SH-SY5Y (cell line): ENCODE data around the gene POLR2E.

Source experiments
- GATA2 ChIP-seq: IDR thresholded peaks from 2 replicates; pipeline ENCODE4 v1.6.1; 2011; ENCODE audit warnings: mild to moderate bottlenecking, low read depth, low read length
- GATA3 ChIP-seq: IDR thresholded peaks from 2 replicates; pipeline ENCODE4 v1.6.1; 2011; ENCODE audit warnings: low read depth, mild to moderate bottlenecking, low read length, moderate library complexity

- TF ChIP-seq GATA3 (no peak), GATA2 (no peak)
Measured at GRCh38 chr19:1041835-1042685, 53.1 kb downstream of the POLR2E start.
